HEK293T (cell line): ENCODE results near the gene SSTR5.

Experiments used
- ARNT ChIP-seq: fragments of 450-650 bp; IDR thresholded peaks from 2 replicates; pipeline ENCODE4 v1.6.1; 2017; ENCODE audit warnings: mild to moderate bottlenecking
- BHLHE40 ChIP-seq: fragments of 450-650 bp; IDR thresholded peaks from 2 replicates; pipeline ENCODE4 v1.6.1; 2016; ENCODE audit warnings: mild to moderate bottlenecking, moderate library complexity, borderline replicate concordance
- ELF4 ChIP-seq: fragments of 450-650 bp; IDR thresholded peaks from 2 replicates; pipeline ENCODE4 v1.6.1; 2017; ENCODE audit warnings: antibody characterized with exemption
- FOXA1 ChIP-seq: fragments of 450-650 bp; IDR thresholded peaks from 2 replicates; pipeline ENCODE4 v1.6.1; 2016; ENCODE audit warnings: mild to moderate bottlenecking
- FOXM1 ChIP-seq: fragments of 450-650 bp; IDR thresholded peaks from 2 replicates; pipeline ENCODE4 v1.6.1; 2017; ENCODE audit warnings: mild to moderate bottlenecking, borderline replicate concordance
- HDGF ChIP-seq: fragments of 450-650 bp; IDR thresholded peaks from 2 replicates; pipeline ENCODE4 v1.6.1; 2017; ENCODE audit warnings: antibody characterized with exemption, borderline replicate concordance
- L3MBTL2 ChIP-seq: fragments of 450-650 bp; conservative IDR thresholded peaks from 2 replicates; pipeline ENCODE4 v1.6.1; 2016; ENCODE audit warnings: mild to moderate bottlenecking
- NFRKB ChIP-seq: fragments of 450-650 bp; IDR thresholded peaks from 2 replicates; pipeline ENCODE4 v1.6.1; 2016; ENCODE audit warnings: mild to moderate bottlenecking, moderate library complexity
- PKNOX1 ChIP-seq: fragments of 450-650 bp; IDR thresholded peaks from 2 replicates; pipeline ENCODE4 v1.6.1; 2016
- SUZ12 ChIP-seq: fragments of 450-650 bp; IDR thresholded peaks from 2 replicates; pipeline ENCODE4 v1.6.1; 2016; ENCODE audit warnings: mild to moderate bottlenecking
- ZNF384 ChIP-seq: fragments of 450-650 bp; IDR thresholded peaks from 2 replicates; pipeline ENCODE4 v1.6.1; 2016

- TF ChIP-seq ARNT: no peak
- TF ChIP-seq ZNF384: no peak
- no peak for TF ChIP-seq PKNOX1
- TF ChIP-seq BHLHE40: no peak
- TF ChIP-seq ELF4: no peak
- no peak for TF ChIP-seq L3MBTL2
- TF ChIP-seq FOXM1: no peak
- no peak for TF ChIP-seq NFRKB
- TF ChIP-seq HDGF: no peak
- TF ChIP-seq FOXA1: no peak
- no peak for TF ChIP-seq SUZ12
Observed at GRCh38 chr16:1105888-1106620, 33.5 kb downstream of the SSTR5 start.
